ENCODE results near the gene PRDM12. TPM values are rescaled to one million over a fixed set of nuclear protein-coding genes. Genes with fewer than 3 reads are reported as not detected.

PRDM12 gene
- total and polyA plus RNA-seq, 2 experiments from 2014 or later = 0.11 TPM; not detected in 1

DNA sequence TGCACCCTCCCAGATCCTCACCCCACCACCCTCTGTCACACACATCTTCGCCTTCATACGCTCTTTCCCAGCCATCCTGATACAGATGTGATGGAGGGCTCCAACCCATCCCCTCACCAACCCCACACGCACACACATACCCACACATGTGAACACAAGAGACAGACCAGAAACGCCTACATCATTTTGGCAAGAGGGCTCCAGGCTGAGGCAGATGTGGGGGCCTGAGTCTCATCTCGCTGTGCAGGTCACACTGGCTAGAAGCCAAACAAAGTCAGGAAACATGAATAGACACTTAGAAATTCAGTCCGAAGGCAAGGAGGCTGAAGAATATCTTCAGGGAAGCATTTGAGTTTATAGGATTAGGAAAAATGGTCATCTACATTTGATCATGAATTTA, 6.2 kb downstream of the PRDM12 start:
- Mint-ChIP-seq H3K27me3 (ENCODE audit: insufficient read depth, low read depth, poor library complexity) (peaks cover 44% of the 10 kb centered on the region), H3K36me3 (ENCODE audit: low read depth) (no peaks in the 10 kb centered on the region; the same call in 2 of the 3 replicates), H3K4me1 (peaks cover 3% of the 10 kb centered on the region), H3K9me3 (peaks cover 3% of the 10 kb centered on the region; the same call in 1 of the 3 replicates), H3K27ac (no peak overlapping the region), H3K4me3 (no peak overlapping the region)
- Histone ChIP-seq H3K4me3 (no peak overlapping the region), H3K27me3 (ENCODE audit: insufficient read depth) (peaks cover 44% of the 10 kb centered on the region), H3K27ac (ENCODE audit: low read depth) (no peak overlapping the region), H3K9me2 (ENCODE audit: insufficient read depth) (no peaks in the 10 kb centered on the region), H2AFZ (no peak overlapping the region), H4K20me1 (replicated peaks; ENCODE audit: insufficient read depth) (no peaks in the 10 kb centered on the region), H3K79me2 (replicated peaks; ENCODE audit: insufficient read depth) (no peaks in the 10 kb centered on the region), H3F3A (replicated peaks; ENCODE audit: low read depth) (no peaks in the 10 kb centered on the region), H3K36me3 (ENCODE audit: insufficient read depth) (no peaks in the 10 kb centered on the region), H3K4me2 (no peak overlapping the region), H3K4me1 (ENCODE audit: insufficient read depth) (peaks cover 3% of the 10 kb centered on the region; the same call in 1 of the 2 replicates)
- ATAC-seq (no peak), DNase-seq (ENCODE audit: low spot score) (no peak)
- no peak for TF ChIP-seq POLR2AphosphoS5 (IDR thresholded peaks at IDR 0.05; ENCODE audit: low read depth)
- TF ChIP-seq, protein P1, sequence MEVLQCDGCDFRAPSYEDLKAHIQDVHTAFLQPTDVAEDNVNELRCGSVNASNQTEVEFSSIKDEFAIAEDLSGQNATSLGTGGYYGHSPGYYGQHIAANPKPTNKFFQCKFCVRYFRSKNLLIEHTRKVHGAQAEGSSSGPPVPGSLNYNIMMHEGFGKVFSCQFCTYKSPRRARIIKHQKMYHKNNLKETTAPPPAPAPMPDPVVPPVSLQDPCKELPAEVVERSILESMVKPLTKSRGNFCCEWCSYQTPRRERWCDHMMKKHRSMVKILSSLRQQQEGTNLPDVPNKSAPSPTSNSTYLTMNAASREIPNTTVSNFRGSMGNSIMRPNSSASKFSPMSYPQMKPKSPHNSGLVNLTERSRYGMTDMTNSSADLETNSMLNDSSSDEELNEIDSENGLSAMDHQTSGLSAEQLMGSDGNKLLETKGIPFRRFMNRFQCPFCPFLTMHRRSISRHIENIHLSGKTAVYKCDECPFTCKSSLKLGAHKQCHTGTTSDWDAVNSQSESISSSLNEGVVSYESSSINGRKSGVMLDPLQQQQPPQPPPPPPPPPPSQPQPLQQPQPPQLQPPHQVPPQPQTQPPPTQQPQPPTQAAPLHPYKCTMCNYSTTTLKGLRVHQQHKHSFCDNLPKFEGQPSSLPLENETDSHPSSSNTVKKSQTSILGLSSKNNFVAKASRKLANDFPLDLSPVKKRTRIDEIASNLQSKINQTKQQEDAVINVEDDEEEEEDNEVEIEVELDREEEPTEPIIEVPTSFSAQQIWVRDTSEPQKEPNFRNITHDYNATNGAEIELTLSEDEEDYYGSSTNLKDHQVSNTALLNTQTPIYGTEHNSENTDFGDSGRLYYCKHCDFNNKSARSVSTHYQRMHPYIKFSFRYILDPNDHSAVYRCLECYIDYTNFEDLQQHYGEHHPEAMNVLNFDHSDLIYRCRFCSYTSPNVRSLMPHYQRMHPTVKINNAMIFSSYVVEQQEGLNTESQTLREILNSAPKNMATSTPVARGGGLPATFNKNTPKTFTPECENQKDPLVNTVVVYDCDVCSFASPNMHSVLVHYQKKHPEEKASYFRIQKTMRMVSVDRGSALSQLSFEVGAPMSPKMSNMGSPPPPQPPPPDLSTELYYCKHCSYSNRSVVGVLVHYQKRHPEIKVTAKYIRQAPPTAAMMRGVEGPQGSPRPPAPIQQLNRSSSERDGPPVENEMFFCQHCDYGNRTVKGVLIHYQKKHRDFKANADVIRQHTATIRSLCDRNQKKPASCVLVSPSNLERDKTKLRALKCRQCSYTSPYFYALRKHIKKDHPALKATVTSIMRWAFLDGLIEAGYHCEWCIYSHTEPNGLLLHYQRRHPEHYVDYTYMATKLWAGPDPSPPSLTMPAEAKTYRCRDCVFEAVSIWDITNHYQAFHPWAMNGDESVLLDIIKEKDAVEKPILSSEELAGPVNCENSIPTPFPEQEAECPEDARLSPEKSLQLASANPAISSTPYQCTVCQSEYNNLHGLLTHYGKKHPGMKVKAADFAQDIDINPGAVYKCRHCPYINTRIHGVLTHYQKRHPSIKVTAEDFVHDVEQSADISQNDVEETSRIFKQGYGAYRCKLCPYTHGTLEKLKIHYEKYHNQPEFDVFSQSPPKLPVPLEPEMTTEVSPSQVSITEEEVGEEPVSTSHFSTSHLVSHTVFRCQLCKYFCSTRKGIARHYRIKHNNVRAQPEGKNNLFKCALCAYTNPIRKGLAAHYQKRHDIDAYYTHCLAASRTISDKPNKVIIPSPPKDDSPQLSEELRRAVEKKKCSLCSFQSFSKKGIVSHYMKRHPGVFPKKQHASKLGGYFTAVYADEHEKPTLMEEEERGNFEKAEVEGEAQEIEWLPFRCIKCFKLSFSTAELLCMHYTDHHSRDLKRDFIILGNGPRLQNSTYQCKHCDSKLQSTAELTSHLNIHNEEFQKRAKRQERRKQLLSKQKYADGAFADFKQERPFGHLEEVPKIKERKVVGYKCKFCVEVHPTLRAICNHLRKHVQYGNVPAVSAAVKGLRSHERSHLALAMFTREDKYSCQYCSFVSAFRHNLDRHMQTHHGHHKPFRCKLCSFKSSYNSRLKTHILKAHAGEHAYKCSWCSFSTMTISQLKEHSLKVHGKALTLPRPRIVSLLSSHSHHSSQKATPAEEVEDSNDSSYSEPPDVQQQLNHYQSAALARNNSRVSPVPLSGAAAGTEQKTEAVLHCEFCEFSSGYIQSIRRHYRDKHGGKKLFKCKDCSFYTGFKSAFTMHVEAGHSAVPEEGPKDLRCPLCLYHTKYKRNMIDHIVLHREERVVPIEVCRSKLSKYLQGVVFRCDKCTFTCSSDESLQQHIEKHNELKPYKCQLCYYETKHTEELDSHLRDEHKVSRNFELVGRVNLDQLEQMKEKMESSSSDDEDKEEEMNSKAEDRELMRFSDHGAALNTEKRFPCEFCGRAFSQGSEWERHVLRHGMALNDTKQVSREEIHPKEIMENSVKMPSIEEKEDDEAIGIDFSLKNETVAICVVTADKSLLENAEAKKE (CRISPR knock-in tag; IDR thresholded peaks at IDR 0.05) = no peak
- no peak for TF ChIP-seq NANOG (IDR thresholded peaks at IDR 0.05; ENCODE audit: borderline replicate concordance)
- TF ChIP-seq, protein P2, sequence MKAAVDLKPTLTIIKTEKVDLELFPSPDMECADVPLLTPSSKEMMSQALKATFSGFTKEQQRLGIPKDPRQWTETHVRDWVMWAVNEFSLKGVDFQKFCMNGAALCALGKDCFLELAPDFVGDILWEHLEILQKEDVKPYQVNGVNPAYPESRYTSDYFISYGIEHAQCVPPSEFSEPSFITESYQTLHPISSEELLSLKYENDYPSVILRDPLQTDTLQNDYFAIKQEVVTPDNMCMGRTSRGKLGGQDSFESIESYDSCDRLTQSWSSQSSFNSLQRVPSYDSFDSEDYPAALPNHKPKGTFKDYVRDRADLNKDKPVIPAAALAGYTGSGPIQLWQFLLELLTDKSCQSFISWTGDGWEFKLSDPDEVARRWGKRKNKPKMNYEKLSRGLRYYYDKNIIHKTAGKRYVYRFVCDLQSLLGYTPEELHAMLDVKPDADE (IDR thresholded peaks at IDR 0.05) = no peak
- TF ChIP-seq EZH2phosphoT487 (IDR thresholded peaks at IDR 0.05; ENCODE audit: unreplicated experiment) = no peak
- TF ChIP-seq JUNB (IDR thresholded peaks at IDR 0.05; ENCODE audit: unreplicated experiment) = no peak
- TF ChIP-seq, protein P3, sequence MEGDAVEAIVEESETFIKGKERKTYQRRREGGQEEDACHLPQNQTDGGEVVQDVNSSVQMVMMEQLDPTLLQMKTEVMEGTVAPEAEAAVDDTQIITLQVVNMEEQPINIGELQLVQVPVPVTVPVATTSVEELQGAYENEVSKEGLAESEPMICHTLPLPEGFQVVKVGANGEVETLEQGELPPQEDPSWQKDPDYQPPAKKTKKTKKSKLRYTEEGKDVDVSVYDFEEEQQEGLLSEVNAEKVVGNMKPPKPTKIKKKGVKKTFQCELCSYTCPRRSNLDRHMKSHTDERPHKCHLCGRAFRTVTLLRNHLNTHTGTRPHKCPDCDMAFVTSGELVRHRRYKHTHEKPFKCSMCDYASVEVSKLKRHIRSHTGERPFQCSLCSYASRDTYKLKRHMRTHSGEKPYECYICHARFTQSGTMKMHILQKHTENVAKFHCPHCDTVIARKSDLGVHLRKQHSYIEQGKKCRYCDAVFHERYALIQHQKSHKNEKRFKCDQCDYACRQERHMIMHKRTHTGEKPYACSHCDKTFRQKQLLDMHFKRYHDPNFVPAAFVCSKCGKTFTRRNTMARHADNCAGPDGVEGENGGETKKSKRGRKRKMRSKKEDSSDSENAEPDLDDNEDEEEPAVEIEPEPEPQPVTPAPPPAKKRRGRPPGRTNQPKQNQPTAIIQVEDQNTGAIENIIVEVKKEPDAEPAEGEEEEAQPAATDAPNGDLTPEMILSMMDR (conservative IDR thresholded peaks at IDR 0.05; ENCODE audit: low read depth in 2 of 2) = no peak
- TF ChIP-seq, protein P4, sequence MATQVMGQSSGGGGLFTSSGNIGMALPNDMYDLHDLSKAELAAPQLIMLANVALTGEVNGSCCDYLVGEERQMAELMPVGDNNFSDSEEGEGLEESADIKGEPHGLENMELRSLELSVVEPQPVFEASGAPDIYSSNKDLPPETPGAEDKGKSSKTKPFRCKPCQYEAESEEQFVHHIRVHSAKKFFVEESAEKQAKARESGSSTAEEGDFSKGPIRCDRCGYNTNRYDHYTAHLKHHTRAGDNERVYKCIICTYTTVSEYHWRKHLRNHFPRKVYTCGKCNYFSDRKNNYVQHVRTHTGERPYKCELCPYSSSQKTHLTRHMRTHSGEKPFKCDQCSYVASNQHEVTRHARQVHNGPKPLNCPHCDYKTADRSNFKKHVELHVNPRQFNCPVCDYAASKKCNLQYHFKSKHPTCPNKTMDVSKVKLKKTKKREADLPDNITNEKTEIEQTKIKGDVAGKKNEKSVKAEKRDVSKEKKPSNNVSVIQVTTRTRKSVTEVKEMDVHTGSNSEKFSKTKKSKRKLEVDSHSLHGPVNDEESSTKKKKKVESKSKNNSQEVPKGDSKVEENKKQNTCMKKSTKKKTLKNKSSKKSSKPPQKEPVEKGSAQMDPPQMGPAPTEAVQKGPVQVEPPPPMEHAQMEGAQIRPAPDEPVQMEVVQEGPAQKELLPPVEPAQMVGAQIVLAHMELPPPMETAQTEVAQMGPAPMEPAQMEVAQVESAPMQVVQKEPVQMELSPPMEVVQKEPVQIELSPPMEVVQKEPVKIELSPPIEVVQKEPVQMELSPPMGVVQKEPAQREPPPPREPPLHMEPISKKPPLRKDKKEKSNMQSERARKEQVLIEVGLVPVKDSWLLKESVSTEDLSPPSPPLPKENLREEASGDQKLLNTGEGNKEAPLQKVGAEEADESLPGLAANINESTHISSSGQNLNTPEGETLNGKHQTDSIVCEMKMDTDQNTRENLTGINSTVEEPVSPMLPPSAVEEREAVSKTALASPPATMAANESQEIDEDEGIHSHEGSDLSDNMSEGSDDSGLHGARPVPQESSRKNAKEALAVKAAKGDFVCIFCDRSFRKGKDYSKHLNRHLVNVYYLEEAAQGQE (IDR thresholded peaks at IDR 0.05; ENCODE audit: unreplicated experiment) = no peak
- TF ChIP-seq EZH2 (IDR thresholded peaks at IDR 0.05; ENCODE audit: low read depth, unreplicated experiment) = no peak
- TF ChIP-seq ZNF114 (CRISPR knock-in tag; IDR thresholded peaks at IDR 0.05) = no peak
- no peak for TF ChIP-seq ZNF331 (CRISPR knock-in tag; IDR thresholded peaks at IDR 0.05; ENCODE audit: low read depth)
- TF ChIP-seq CREB1 (CRISPR knock-in tag; IDR thresholded peaks at IDR 0.05; ENCODE audit: low read depth) = no peak
- TF ChIP-seq STAT1 (IDR thresholded peaks at IDR 0.05; ENCODE audit: unreplicated experiment) = no peak

All from GM23338 (cell line).